Raji (cell line): Measurements from ENCODE around the gene LEO1.

ENCODE experiments used
- POLR2A ChIP-seq: IDR thresholded peaks from 2 replicates; pipeline ENCODE4 v1.6.1; 2011; ENCODE audit warnings: low read depth, low read length, control low read depth; ENCODE audit not compliant: insufficient read depth

Gene LEO1

DNA sequence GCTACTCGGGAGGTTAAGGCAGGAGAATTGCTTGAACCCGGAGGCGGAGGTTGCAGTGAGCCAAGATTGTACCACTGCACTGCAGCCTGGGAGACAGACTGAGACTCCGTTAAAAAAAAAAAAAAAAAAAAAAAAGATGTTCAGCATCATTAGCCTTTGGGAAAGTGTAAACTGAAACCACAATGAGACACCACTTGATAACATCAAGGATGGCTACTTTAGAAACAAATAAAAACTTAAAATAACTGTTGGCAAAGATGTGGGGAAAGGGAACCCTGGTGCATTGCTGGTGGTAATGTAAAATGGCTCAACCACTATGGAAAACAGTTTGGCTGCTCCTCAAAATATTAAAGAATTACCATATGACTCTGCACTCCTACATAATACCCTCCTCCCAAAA lies 1.9 kb downstream of the LEO1 start:
- TF ChIP-seq POLR2A, result no peak

DNA sequence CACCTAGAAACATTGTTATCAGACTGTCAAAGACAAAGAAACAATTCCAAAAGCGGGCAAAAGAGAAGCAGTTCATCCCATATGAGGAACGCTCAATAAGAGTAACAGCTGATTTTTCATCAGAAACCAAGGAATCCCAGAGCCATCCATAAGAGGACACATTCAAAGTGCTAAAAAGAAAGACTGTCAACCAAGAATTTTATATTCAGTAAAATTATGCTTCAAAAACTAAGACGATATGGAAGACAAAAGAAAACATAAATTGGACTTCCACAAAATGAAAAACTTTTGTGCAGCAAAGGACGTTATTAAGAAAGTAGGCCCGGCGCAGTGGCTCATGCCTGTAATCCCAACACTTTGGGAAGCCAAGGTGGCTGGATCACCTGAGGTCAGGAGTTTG lies 4.0 kb downstream of the LEO1 start:
- no peak for TF ChIP-seq POLR2A

- no peak for TF ChIP-seq POLR2A
These were observed 5.4 kb downstream of the LEO1 start for GRCh38 chr15:51966192-51966591.

GRCh38 chr15:51965691-51966090 lies 5.9 kb downstream of the LEO1 start:
- no peak for TF ChIP-seq POLR2A

GRCh38 chr15:51955504-51955903 lies 16.1 kb downstream of the LEO1 start:
- no peak for TF ChIP-seq POLR2A

- no peak for TF ChIP-seq POLR2A
These were observed 18.8 kb downstream of the LEO1 start for GRCh38 chr15:51952805-51953204.

GRCh38 chr15:51947124-51947523 lies 24.5 kb downstream of the LEO1 start:
- no peak for TF ChIP-seq POLR2A

GRCh38 chr15:51939216-51939615 lies 32.4 kb downstream of the LEO1 start:
- no peak for TF ChIP-seq POLR2A

DNA sequence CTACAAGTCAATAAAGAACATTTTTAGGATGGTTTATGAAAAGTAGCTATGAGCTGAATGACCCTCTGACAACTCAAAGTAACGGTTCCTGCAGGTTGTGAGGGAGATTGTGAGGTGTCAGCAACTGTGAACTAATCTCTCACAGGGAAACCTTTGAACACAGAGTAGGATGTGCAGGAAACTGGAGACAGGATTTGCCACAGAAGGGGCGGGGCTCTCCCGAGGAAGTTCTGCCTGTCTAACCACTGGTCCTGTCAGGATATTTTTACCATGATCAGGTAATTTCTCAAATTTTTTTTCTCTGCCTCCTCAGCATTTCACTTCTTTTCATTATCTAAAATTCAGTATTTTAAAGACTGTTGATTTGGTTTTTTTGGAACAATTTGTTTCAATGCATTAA lies 33.3 kb downstream of the LEO1 start:
- TF ChIP-seq POLR2A, result no peak

- TF ChIP-seq POLR2A, result no peak
These were observed 35.5 kb downstream of the LEO1 start for GRCh38 chr15:51936105-51936478.

GRCh38 chr15:51935466-51936104 lies 36.0 kb downstream of the LEO1 start:
- TF ChIP-seq POLR2A, result no peak

GRCh38 chr15:51932161-51932560 lies 39.4 kb downstream of the LEO1 start:
- no peak for TF ChIP-seq POLR2A

- TF ChIP-seq POLR2A, result no peak
These were observed 39.9 kb downstream of the LEO1 start for GRCh38 chr15:51931638-51932037.

DNA sequence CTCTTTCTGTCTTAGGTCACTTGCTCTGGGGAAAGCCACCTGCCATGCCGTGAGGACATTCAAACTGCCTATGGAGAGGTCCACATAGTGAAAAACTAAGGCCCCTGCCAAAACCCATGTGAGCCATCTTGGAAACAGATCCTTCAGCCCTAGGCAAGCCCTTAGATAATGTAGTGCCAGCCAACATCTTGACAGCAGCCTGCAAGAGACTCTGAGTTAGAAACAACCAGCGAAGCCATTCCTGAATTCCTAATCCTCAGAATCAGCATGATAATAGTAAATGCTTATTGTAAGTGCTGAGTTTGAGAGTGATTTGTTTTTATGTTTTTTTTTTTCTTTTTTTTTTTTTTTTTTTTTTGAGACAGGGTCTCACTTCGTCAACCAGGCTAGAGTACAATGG lies 40.6 kb downstream of the LEO1 start:
- TF ChIP-seq POLR2A, result no peak

DNA sequence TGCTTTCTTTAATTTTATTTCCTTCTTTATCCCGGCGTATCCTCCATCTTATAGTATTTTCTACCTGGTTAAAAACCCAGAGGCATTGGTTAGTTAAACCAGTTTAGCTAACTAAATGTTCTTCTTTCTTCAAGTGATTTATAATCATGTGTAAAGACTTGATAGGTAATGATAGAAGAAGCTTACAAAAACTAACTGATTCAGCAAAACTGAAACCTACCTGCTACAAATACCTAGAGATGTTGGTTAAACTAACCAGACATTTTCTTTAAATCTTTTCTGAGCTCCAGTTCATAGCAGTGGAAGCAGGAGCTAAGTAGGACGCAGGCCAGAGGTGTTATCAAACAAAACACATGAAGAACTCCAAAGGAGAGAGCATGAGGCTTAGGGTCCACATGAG lies 44.8 kb downstream of the LEO1 start:
- TF ChIP-seq POLR2A, result no peak

DNA sequence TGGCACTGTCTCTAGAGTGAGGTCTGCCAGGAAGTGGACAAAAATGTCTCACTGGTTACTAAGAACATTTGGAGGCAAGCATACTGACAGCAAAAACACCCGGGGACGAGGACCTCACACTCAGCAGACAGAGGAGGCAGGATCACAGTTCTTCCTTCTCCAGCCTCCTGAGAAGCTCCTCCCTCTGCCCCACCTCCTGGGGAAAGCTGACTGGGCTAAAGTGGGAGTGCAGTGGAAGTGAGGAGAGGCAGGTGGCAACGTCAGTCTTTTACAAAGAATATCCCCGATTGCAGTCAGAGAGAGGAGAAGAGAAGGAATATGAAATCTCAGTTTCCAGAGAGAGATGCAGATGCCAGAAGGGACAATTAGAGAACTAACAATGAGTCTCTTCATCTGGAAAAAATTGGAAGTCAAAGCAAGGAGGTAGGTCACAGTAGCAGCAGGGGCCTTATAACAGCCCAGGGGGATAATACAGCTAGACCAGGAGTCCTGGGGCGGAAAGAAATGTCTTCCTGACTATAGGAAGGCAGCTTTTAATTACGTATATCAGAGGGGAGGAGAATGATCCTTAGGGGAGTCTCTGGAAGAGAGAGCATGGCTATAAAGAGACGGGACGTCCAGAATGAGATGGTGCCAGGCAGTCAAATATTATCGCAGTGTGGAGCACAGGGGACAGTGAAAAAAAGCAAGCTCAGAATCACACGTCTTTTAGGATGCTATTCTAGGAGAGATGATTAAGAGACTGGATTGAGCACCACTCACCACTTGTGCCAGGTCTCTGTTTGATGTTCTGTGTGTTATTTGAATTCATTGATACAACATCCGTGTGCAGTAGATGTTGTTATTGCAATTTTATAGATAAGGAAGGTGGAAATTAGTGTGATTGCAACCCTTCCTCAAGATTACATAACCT lies 47.2 kb downstream of the LEO1 start:
- no peak for TF ChIP-seq POLR2A

DNA sequence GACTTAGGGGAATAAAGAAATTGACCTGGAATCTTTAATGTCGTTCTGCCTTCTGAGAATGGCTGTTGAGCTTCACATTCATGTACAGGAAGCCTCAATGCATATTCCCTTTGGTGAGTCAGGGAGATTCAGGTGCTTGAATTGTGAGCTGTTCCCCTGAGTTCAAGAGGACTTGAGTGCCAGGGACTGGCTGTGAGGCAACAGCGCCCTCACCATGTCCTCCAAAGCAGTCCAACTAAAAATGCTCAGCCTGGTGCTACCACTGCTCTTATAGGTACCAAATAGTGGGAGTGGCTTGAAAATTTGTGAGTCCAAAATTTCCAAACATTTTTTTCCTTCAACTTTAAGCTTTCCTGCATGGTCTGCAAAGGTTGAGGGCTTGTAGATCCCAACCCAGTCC lies 54.1 kb downstream of the LEO1 start:
- no peak for TF ChIP-seq POLR2A

DNA sequence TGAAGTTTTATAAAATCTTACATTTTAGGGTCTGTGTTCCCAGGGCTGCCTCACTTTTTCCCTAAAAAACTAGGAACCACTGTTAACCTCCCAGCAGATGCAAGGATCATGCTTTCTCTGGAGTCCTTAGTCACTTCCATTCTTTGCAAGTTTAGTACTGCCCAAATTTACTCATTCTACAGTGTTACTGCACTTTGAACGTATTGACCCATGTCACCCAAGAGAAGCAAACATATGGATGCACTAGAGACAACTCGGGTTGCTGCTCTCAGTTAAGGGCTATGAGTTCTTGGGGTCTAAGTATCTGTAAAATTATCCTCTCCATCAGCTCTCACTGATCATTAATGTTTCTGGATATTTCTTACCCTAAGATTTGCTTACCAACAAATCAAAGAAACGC lies 59.0 kb downstream of the LEO1 start:
- TF ChIP-seq POLR2A, result no peak
